HepG2 (cell line): Measurements from ENCODE around the gene AUTS2. TPM values are rescaled to one million over a fixed set of nuclear protein-coding genes. Genes with fewer than 3 reads are reported as not detected.

ENCODE experiments used
- ATAC-seq: fragments of 200-7000 bp; cut with Tn5 transposase; 3 replicates; pipeline ENCODE4 v1.9.1; 2020; ENCODE audit warnings: mild to moderate bottlenecking, moderate library complexity
- BruUV-seq: library from RNA; stranded (reverse); fragments of 400-500 nt; replicated peaks from 2 replicates; lab custom pipeline; 2021; lab: Mats Ljungman, UMichigan
- CTCF ChIA-PET: fragments of 300-600 bp; formaldehyde crosslinking; extraction: SDS; loops from one replicate; lab custom pipeline; 2021; ENCODE audit warnings: low total read pairs, inconsistent platforms, low intra/inter-chr PET ratio; lab: Yijun Ruan, JAX
- POLR2A ChIA-PET: fragments of 350-600 bp; sonication (Branson Sonifier 250); formaldehyde crosslinking; loops from one replicate; lab custom pipeline; 2020; ENCODE audit warnings: antibody characterized with exemption, inconsistent platforms; lab: Yijun Ruan, JAX
- DNase-seq: peaks from one replicate; pipeline ENCODE4 v3.0.0-alpha.2; 2015; ENCODE audit warnings: low spot score
- FAIRE-seq: peaks from 3 replicates; lab custom pipeline; 2011; peaks lifted over from hg19 to GRCh38; lab: Jason Lieb, UNC
- H2AFZ ChIP-seq: one replicate; pipeline ENCODE4 v1.6.1; 2011; ENCODE audit warnings: low read length, inconsistent platforms
- H3K27ac ChIP-seq: fragments of 300-600 bp; 3 replicates; pipeline ENCODE4 v1.8.0; 2011; ENCODE audit warnings: mixed run types, mild to moderate bottlenecking, mixed read lengths, low read length, inconsistent platforms; ENCODE audit not compliant: insufficient read depth; ENCODE audit errors: extremely low read length
- H3K27me3 ChIP-seq, 2 experiments: fragments of 200-600 bp in 1 of 2; 2 replicates in 1 of 2; 3 replicates in 1 of 2; pipeline versions ENCODE4 v1.6.0 to v1.8.0; 2011; ENCODE audit warnings: low read length in 2 of 2, mild to moderate bottlenecking in 2 of 2, moderate library complexity in 2 of 2, inconsistent platforms in 1 of 2; ENCODE audit not compliant: insufficient read depth in 2 of 2, control insufficient read depth in 1 of 2
- H3K36me3 ChIP-seq, 2 experiments: fragments of 200-600 bp in 1 of 2; replicated peaks in 1 of 2; 2 replicates in 1 of 2; 3 replicates in 1 of 2; pipeline versions ENCODE4 v1.5.1 to v1.8.0; 2011; ENCODE audit warnings: low read length in 2 of 2, inconsistent platforms in 1 of 2; ENCODE audit not compliant: insufficient read depth in 2 of 2, control insufficient read depth in 1 of 2
- H3K4me1 ChIP-seq: 2 replicates; pipeline ENCODE4 v1.5.1; 2012; ENCODE audit warnings: low read length, inconsistent platforms; ENCODE audit not compliant: insufficient read depth
- H3K4me2 ChIP-seq: 2 replicates; pipeline ENCODE4 v1.6.0; 2011; ENCODE audit warnings: low read depth, low read length, inconsistent platforms
- H3K4me3 ChIP-seq, 3 experiments: fragments of 200-600 bp in 1 of 3; sonication (generic), shearing (Covaris generic) in 1 of 3; replicated peaks in 1 of 3; 2 replicates each; pipeline ENCODE4 v1.5.1; 2011 to 2016; ENCODE audit warnings: low read length in 3 of 3, inconsistent platforms in 2 of 3, low read depth in 2 of 3, mild to moderate bottlenecking in 2 of 3, control low read depth in 1 of 3, mixed read lengths in 1 of 3; ENCODE audit not compliant: insufficient read depth in 1 of 3
- H3K79me2 ChIP-seq: one replicate; pipeline ENCODE4 v1.6.1; 2011; ENCODE audit warnings: low read length, inconsistent platforms; ENCODE audit not compliant: insufficient read depth
- H3K9ac ChIP-seq: 2 replicates; pipeline ENCODE4 v1.6.0; 2011; ENCODE audit warnings: mild to moderate bottlenecking, low read depth, low read length, inconsistent platforms; ENCODE audit not compliant: insufficient read depth
- H3K9me3 ChIP-seq: 2 replicates; pipeline ENCODE4 v1.5.1; 2012; ENCODE audit warnings: mild to moderate bottlenecking, low read length
- H4K20me1 ChIP-seq: 2 replicates; pipeline ENCODE4 v1.6.0; 2011; ENCODE audit warnings: inconsistent platforms, mild to moderate bottlenecking, low read length, moderate library complexity; ENCODE audit not compliant: insufficient read depth
- AKNA ChIP-seq: sonication (generic); formaldehyde crosslinking; IDR thresholded peaks from 2 replicates; pipeline ENCODE4 v1.4.0; 2020; ENCODE audit warnings: missing genetic modification reagents, borderline replicate concordance
- FUBP1 ChIP-seq: sonication (generic); formaldehyde crosslinking; IDR thresholded peaks from 2 replicates; pipeline ENCODE4 v1.5.1; 2020; ENCODE audit warnings: missing genetic modification reagents, mild to moderate bottlenecking, borderline replicate concordance
- HHEX ChIP-seq: IDR thresholded peaks from 2 replicates; pipeline ENCODE4 v1.6.1; 2016; ENCODE audit warnings: control low read depth
- KAT8 ChIP-seq: IDR thresholded peaks from 2 replicates; pipeline ENCODE4 v1.6.1; 2016; ENCODE audit warnings: missing genetic modification reagents, missing compliant biosample characterization
- MED13 ChIP-seq: sonication (generic); formaldehyde crosslinking; IDR thresholded peaks from 2 replicates; pipeline ENCODE4 v1.5.0; 2020; ENCODE audit warnings: missing genetic modification reagents
- MIXL1 ChIP-seq: IDR thresholded peaks from 2 replicates; pipeline ENCODE4 v1.6.1; 2016
- PITX1 ChIP-seq: sonication (generic); formaldehyde crosslinking; IDR thresholded peaks from 2 replicates; pipeline ENCODE4 v1.5.1; 2020; ENCODE audit warnings: mild to moderate bottlenecking, missing genetic modification reagents
- ZNF503 ChIP-seq: sonication (generic); formaldehyde crosslinking; IDR thresholded peaks from 2 replicates; pipeline ENCODE4 v1.4.0; 2020; ENCODE audit warnings: missing genetic modification reagents
- WGBS: methylation state at CpG from one replicate; pipeline ENCODE4 v1.1.6; 2017; ENCODE audit warnings: low lambda C conversion rate; 5-methylcytosine and 5-hydroxymethylcytosine counted together
- in situ Hi-C: cut with HindIII; loops from 2 replicates; pipeline ENCODE4 v1.10.0; 2017; ENCODE audit warnings: low pct_unique_long_range_greater_than_20kb; ENCODE audit not compliant: extremely low pct_ligation_motif_present
- intact Hi-C: fragments of 100-400 bp; cut with micrococcal nuclease; formaldehyde crosslinking; loops from one replicate; pipeline ENCODE4 v1.10.0; 2022; ENCODE audit not compliant: unreplicated experiment
- polyA plus RNA-seq, 8 experiments: library from polyadenylated mRNA; depleted of rRNA in 3 of 8; stranded (reverse) in 7 of 8; unstranded in 1 of 8; fragments of >200 nt; fragmentation: Illumina TruSeq in 4 of 8; extraction: Trizol in 4 of 8; gene quantifications; 2 replicates each; pipeline versions ENCODE4 v1.2.1 to v1.2.3, GENCODE V29; 2011 to 2016; ENCODE audit warnings: low read depth in 4 of 8, missing spikeins in 1 of 8, mixed read lengths in 1 of 8; ENCODE audit not compliant: insufficient read depth in 1 of 8
- total RNA-seq, 5 experiments: library from RNA; depleted of rRNA; stranded (reverse); fragments of >200 nt; fragmentation: Illumina TruSeq; extraction: Trizol; gene quantifications; 2 replicates each; pipeline ENCODE4 v1.2.3, GENCODE V29; 2016; ENCODE audit warnings: low read depth in 1 of 5
- TF ChIP-seq, protein P1 (sequence below): sonication (generic); formaldehyde crosslinking; IDR thresholded peaks from 2 replicates; pipeline ENCODE4 v1.5.1; 2020; ENCODE audit warnings: missing genetic modification reagents, mild to moderate bottlenecking, borderline replicate concordance

AUTS2 gene
- total and polyA plus RNA-seq, 2 of the 13 experiments (the other 11 are each of a cell fraction or from before 2014, with no cell fraction given): 0.38 TPM; not detected in 1

GRCh38 chr7:69780379-69780778 is 182.1 kb downstream of the AUTS2 start (continued):
- TF ChIP-seq ZNF503 (no peak), MED13 (CRISPR knock-in tag) (no peak), AKNA (CRISPR knock-in tag) (no peak), PITX1 (CRISPR knock-in tag) (no peak), MIXL1 (CRISPR knock-in tag) (no peak), HHEX (CRISPR knock-in tag) (no peak), KAT8 (CRISPR knock-in tag) (no peak)

DNA sequence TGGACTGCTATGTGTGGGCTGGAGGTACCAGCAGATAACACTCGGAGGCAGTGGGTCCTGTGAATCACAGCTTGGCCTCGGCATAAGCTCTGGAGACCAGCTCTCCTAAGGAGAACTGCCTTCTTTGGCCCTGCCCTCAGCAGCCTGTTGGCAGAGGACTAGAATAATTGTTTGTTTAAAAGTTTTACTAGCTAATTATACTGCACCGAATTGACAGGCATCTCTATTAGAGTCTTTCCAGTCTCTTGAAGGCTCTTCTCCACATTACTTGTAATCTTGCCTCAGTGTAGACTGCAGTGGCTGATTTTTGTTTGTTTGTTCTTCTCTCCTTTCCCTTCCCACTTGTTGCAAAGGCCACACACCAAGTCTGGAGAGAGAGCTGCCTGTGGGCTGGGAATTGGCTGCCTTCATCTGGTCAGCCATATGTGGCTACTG is 183.2 kb downstream of the AUTS2 start:
- ChIA-PET POLR2A (no interaction called here), CTCF (no interaction called here)
- no peak for ATAC-seq
- H3K27ac ChIP-seq: no peak overlapping the region
- FAIRE-seq: no peak
- H3K79me2 ChIP-seq: no peaks in the 10 kb centered on the region
- H3K4me3 ChIP-seq: no peak overlapping the region
- H2AFZ ChIP-seq: no peak overlapping the region
- no peak overlapping the region for H3K4me2 ChIP-seq
- DNase-seq: no peak
- H4K20me1 ChIP-seq: no peaks in the 10 kb centered on the region
- no peaks in the 10 kb centered on the region for H3K36me3 ChIP-seq
- no peaks in the 10 kb centered on the region for H3K4me1 ChIP-seq
- WGBS: 6% methylated on average over 3 of the region's 3 CpGs
- no peaks in the 10 kb centered on the region for H3K9me3 ChIP-seq
- in situ Hi-C loops (no loop called here), intact Hi-C loops (no loop called here)
- no peaks in the 10 kb centered on the region for H3K27me3 ChIP-seq
- no TSS peak for BruUV-seq
- no peak overlapping the region for H3K9ac ChIP-seq
- TF ChIP-seq, protein P1, sequence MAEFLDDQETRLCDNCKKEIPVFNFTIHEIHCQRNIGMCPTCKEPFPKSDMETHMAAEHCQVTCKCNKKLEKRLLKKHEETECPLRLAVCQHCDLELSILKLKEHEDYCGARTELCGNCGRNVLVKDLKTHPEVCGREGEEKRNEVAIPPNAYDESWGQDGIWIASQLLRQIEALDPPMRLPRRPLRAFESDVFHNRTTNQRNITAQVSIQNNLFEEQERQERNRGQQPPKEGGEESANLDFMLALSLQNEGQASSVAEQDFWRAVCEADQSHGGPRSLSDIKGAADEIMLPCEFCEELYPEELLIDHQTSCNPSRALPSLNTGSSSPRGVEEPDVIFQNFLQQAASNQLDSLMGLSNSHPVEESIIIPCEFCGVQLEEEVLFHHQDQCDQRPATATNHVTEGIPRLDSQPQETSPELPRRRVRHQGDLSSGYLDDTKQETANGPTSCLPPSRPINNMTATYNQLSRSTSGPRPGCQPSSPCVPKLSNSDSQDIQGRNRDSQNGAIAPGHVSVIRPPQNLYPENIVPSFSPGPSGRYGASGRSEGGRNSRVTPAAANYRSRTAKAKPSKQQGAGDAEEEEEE (CRISPR knock-in tag): no peak
- no peak for TF ChIP-seq FUBP1 (CRISPR knock-in tag)
